ENCODE results near the gene LRRC27.
"Not testable (repeated sequence)": the region's sequence is repeated elsewhere in the genome, so short reads cannot be mapped to it uniquely, and the experiment has no call there.

GRCh38 chr10:132380986-132381385, 49.0 kb downstream of the LRRC27 start:
- not testable (repeated sequence) for TF ChIP-seq CTCF (conservative IDR thresholded peaks at IDR 0.05 in 1 of 2, IDR thresholded peaks at IDR 0.05 in 1 of 2; ENCODE audit: low read depth in 1 of 2, low read length in 2 of 2); EZH2 (IDR thresholded peaks at IDR 0.05; ENCODE audit: low read length, missing control alignments)
